Occipital lobe (tissue), 2 donors: ENCODE data around the gene RAET1G. TPM values are rescaled to one million over a fixed set of nuclear protein-coding genes. Genes with fewer than 3 reads are reported as not detected.
"Not testable (repeated sequence)": the region's sequence is repeated elsewhere in the genome, so short reads cannot be mapped to it uniquely, and the experiment has no call there.

Experiments
- DNase-seq: peaks from one replicate; lab custom pipeline; 2025; lab: John Stamatoyannopoulos, UW
- total RNA-seq: library from RNA; depleted of rRNA; stranded (reverse); fragments of >200 nt; gene quantifications from one replicate; pipeline ENCODE4 v1.2.3, GENCODE V29; 2014

Gene RAET1G
- total RNA-seq, 1 donor from 2014 or later, result not detected

DNA sequence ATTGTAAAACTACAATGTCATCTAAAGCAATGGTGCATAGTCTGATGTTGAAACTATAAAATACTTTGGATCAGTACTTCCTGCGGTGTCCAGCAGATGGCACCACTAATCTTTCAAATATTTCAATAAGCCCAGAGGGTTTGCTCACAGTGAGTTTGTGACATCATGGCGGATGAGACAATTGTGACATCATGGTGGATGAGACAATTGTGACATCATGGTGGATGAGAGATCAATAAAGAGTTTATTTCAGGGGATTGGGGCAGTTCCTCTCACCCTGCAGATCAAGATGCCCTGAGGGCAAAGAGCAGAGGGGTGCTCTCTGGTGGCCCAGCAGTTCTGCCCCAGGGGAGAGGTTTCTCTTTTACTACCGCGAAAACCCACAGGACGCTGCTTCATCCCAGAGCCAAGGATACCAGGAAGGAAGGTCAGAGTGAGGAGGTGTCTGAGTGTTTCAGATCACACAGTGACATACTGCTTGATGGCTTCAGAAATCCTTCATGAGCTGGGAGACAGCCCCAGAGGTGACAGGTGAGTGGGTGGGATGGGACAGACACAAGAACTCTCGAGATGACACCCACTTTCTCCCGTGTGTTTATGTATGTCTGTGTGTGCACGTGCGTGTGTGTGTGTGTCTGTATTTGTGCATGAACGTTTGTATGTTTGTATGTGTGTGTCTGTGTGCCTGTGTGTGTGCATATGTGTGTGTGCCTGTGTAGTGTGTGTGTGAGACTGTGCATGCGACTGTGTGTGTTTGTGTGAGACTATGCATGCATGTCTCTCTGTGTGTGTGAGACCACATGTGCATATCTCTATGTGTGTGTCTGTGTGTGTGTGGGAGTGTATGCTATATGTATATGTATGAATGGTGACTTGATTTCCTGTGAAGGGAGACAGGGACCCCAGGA, 11.6 kb upstream of the RAET1G start:
- peak; percentile 12 for DNase-seq

DNA sequence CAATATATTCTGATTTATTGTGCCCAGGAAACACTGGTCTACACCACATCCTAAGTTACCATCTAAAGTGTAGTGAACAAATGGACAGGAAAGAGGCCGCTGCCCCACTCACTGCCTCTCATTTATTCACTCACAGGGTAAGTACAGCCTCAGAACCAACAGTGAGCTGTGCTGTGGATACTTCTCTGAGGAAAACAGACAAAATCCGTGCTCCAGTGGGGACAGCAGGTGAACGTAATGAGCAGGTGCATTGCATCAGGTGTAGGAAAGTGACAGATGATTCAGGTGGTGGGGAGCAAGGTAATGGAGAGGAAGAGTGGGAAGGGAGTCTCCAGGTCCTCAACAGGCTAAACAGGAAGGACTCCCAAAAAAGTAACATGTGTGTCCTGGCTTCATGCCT, 10.5 kb upstream of the RAET1G start:
- DNase-seq, result no peak

DNA sequence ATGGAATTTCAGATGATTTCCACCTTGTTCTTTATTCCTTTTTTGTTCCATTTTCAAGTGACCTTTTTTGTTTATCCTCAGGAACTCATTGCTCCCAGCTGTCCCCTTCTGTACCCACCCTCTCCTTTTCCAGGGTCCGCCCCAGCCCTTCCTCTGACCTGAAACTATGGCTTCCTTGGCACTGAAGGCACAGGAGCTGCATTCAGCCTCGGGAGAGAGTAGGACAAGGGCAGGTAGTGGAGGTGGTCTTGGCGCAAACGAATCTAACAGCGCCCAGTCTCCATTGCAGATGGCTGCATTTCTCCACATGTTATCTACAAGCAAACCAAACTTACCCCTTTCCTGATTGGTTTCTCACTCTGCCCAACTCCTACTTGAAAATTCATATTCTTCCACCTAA, 10.1 kb upstream of the RAET1G start:
- no peak for DNase-seq

DNA sequence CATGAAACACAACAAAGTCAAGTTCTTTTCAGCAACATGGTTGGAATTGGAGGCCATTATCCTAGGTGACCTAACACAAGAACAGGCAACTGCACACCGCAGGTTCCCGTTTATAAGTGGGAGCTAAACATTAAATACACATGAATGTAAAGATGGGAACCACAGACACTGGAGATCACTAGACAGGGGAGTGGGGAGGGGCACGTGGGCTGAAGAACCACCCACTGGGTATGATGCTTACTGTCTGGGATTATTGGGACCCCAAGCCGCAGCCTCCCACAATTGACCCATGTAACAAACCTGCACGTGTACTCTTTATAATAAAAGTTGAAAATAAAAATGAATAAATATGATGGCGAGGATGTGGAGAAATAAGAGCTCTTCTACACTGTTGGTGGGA, 8.6 kb upstream of the RAET1G start:
- no peak for DNase-seq

DNA sequence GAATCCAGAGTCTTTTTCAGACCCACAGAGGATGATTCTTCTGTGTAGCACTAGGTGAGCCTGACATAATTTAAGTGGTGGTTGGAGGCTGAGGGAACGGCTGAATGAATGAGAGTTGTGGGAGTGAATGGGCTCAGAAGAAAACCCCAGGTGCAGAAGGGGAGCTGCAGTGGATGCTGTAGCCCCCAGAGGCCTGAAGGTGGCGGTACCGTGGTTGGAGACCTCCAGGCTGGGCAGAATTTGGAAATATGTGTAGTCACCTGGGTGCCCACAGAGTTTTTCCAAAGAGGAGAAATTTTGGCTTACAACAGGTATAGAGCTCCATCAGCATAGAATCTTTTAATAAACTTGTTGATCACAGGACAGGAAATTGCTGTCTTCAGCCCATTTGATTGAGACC, 6.5 kb upstream of the RAET1G start:
- DNase-seq, result no peak

DNA sequence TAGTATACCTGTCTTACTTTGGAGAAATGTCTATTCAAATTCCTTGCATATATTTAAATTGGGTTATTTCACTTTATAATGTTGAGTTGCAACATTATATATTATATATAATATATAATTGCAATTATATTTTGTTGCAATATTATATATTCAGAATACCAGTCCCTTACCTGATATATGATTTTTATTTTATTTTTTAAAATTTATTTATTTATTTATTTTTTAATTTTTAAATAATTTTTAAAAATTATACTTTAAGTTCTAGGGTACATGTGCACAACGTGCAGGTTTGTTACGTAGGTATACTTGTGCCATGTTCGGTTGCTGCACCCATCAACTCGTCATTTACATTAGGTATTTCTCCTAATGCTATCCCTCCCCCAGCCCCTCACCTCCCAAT, 4.1 kb upstream of the RAET1G start:
- DNase-seq, result not testable (repeated sequence)

DNA sequence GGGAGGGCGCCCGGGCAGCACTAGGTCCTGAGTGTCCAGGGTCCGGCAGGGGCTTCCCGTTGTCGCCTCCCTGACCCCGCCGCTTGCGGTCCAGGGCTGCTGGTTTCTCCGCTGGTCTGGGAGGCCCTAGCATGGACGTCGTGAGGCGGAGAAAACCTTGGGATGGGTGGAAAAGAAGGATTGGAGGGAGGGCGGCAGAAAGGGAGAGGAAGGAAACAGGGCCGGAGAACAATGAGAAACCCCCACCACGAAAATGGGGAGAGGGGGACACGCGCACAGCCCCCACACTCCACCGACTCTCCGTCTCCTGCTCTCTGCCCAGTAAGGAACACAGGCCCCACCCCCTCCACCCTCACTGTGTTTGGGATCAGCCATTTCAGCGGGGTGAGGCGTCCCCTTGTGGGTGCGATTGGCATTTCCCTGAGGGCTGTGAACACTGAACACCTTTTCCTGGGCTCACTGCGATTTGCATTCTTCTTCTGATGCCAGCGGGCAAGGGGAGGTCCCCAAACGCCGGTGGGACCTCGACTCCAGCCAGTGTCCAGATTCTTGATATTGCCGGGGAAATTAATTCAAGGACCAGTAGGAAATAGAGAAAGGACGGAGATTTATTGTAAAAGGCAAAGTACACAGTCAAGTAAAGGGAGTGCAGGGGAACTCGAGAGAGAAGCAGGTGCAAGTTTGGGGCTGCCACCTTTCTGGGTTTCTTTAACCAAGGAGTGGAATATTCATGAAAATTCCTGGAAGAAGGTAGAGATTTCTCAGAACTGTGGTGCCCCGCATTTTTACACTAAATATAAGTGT, 3.3 kb upstream of the RAET1G start:
- peak; percentile 52 for DNase-seq

DNA sequence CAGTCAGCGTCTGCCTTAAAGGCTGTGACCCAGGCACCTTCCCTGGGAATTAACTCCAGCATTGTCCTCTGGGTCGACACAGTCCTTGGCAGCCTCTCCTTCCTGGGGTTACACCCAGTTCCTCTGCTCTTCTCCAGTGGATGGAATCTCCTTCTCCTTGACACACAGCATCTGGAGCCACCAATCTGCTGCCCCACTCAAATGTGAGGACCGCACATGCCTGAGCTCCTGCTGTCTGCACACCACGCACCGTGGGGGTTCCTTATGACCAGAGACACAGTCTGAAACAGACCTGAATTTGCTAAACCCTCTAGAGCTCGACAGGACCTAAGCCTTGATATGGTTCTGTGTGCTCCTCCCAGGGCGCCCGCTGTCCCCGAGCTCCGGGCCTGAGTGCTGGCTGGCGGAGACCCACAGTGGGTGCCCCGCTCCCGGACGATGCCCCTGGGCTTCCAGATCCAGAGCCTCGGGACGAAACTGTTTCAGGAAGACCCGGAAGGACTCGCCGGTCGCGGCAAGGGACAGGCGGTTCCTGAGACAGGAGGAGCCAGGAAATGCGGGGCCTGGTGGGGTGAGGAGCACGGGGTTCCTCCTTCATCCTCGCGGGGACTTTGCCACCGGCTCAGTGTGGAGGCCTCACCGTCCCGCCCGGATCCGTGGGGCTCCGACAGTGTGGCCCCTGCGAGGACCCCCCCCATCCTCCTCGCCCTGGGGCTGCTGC, 2.5 kb upstream of the RAET1G start:
- no peak for DNase-seq

DNA sequence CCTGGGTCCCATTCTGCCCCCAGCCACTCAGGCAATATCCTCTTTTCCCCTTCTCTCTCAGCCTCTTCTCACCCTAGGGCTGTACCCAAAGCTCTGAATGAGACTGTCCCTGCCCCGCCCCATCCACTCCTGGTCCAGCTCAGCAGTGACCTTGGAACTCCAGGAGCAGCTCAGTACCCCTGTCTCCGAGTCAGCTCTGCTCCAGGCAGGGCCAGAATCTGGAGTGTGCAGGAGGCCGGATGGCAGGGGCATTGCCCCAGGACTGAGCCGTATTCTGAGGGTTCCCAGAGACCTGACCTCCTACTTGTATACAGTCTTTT, 2.0 kb upstream of the RAET1G start:
- DNase-seq, result no peak

DNA sequence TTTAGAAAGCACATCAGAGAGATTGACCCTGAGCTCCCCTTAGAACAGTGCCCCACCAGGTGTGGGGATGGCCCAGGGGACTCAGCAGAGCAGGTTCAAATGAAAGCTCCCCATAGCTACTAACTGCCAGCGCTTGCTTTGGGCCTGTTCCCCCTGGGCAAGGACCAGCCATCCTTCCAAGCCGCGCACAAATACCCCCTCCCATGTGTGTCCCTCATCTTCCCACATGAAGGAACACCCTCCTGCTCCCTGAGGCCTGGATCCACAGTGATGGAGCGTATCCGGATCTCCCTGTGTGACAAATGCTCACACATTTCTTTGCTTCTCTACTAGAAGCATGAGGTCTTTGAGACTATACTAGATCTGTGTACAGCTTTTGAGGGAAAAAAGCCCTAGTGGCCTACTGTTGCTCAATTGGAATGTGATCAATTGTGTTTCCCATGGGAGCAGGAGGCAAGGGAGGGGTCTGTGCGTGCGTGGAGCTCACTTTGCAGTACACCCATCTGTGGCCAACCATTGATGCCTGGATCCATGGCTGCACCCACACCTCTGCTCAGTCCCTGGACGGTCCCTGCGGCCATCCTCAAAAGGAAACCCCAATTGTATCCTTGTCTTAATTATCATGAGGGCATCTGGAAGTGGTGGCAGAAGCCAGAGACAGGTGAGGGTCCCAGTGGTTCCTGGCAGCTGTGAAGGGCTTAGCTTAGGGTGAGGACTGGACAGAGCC, 1.4 kb upstream of the RAET1G start:
- no peak for DNase-seq

DNA sequence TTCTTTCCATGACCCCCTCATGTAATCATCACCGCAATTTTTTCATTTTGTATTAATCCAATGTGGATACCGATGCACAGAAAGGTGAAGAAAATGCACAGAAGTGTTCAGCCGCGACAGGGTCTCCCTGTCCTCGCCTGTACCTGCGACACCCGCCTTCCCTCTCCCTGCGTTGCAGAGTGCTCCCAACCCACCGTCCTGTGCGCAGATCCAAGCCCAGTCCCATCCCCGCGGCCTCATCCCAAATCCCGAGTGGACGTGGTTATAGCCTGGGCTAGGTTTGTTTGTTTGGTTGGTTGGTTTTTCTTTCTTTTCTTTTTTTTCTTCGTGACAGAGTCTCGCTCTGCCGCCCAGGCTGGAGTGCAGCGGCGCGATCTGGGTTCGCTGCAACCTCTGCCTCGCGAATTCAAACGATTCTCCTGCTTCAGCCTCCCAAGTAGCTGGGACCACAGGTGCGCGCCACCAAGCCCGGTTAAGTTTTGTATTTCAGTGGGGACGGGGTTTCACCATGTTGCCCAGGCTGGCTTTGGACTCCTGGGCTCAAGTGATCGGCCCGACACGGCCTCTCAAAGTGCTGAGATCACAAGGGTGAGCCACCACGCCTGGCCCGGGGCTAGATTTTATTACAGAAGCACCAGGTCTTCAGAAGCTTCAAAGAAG, 536 bp upstream of the RAET1G start:
- DNase-seq, result no peak

DNA sequence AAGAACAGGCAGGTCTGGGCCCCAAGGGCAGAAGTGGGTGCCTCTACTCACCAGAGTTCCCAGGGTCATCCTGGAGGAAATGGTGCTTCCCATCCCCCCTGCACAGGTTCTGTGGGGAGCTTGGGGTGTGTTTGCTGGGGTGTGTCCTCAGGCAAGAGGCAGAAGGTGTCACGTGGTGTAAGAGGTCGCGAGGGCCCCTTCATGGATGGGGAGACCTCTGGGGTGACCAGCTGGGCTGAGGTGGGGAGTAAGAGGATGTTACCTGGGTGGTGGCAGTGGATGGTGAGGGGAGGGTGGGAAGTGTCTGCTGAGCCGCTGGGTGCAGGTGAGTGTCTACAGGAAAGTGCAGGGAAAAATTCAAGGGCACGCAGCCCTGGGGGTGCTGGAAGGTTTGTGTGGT, 830 bp downstream of the RAET1G start:
- not testable (repeated sequence) for DNase-seq

DNA sequence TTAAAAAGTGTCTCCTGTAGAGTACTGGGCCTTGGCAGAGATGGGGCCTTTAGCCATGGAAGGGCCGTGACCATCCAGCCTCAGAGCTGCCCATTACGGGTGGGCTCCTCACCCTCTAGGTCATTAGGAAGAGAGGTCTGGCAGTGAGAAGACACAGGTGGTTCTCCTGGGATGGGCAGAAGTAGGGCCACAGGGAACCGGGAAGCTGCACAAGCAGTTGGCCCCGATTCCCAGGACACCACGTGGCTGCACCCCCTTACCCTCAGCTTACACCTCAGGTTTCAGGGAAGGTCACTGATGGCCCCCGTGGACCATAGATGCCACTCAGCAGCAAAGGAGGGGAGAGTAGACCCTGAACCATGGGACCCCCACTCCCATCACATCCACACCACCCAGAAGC, 1.6 kb downstream of the RAET1G start:
- DNase-seq, result no peak

DNA sequence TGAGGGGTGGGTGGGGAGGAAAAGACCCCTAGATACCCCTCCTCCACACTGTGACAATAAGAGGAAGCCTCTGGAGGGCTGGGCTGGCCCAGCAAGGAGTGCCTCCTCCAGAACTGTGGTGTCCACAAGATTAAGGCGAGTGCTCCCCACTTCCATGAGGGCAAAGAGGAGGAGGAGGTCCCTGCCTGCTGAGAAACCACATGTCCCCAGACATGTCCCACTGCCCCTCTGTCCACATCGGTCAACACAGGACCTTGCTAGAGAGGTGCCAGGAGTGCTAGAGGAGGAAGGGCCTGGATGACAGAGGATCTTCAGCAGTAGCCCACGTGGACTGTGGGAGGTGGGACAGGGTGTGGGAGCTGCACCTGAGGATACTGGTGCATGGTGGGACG, 3.1 kb downstream of the RAET1G start:
- DNase-seq, result no peak

DNA sequence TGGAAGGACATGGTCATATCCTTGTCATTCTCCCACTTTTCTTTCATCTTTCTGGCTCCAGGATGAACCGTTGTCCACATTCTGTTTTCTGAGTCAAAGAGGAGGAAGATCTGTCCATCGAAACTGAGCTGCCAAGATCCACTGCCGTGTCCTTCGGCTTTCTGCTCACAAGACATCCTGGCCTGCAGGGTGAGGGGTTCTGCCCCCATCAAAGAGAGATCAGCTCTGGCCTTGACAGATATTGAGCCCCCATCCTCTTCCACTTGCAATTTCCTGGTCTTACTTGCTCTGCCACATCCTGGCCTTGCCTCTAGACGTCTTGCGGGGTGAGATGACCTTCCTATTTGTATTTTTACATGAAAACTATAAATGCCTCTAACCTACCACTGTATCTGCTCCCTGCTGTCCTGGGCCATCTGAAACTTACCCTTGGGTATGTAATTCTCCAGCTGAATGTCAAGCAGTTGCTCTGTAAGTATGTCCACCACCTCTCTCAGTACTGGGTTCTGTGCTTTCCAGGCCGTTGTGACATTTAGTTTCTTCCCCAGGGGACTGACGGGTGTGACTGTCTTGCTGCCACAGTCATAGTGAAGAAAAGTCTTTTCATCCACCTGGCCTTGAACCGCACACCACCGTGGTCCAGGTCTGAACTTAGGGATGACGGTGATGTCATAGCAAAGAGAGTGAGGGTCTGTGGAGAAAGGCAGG, 3.6 kb downstream of the RAET1G start:
- DNase-seq, result not testable (repeated sequence)

DNA sequence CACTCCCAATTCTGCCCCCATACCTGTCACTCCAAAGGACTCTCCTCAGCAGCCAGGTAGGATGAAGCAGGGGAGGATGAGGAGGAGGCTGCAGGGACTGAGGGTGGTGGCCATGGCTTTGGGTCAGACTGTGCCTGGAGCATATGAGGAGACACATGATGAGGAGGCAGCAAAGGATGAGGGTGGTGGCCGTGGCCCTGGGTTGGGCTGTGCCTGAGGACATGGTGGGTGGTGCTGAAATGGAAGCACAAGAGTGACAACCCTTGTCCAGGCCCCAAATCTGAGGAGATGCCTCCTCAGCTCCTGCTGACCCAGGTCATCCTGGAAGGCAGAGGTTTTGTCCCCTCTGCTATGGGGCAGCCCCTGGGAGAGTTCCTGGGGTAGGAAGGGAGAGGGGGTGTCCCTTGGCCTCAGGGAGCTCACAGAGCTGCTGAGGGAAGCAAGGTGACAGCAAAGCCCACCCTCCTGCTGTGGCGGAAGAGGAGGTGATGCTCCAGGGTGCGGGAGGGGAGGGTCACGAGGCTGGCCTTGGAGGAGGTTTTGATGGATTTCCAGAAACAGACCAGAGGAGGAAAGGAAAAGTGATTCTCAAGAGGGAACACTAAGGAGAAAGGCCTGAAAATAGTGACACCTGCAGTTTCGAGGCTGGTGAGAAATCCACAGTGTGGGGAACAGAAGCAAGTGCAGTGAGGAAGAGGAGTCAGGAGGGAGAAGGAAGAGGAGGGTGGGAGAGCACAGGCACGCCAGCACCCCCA, 4.6 kb downstream of the RAET1G start:
- no peak for DNase-seq

DNA sequence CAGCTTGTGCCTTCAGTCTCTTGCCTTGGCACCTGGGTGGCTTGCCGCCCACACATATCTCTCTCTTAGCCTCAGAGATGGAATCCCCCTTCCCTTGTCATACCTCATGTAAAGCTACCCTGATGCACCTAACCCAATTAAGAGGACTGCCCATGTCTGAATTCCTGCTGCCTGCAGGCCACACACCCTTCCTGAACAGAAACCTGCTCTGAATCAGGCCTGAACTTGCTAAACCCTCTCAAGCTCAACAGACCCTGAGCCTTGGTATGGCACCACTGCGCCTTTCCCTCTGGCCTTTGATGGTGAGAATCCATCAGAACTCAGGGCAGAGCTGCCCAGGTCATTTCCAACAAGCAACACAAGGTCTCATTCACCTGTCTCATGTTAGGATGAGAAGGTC, 5.2 kb downstream of the RAET1G start:
- no peak for DNase-seq

DNA sequence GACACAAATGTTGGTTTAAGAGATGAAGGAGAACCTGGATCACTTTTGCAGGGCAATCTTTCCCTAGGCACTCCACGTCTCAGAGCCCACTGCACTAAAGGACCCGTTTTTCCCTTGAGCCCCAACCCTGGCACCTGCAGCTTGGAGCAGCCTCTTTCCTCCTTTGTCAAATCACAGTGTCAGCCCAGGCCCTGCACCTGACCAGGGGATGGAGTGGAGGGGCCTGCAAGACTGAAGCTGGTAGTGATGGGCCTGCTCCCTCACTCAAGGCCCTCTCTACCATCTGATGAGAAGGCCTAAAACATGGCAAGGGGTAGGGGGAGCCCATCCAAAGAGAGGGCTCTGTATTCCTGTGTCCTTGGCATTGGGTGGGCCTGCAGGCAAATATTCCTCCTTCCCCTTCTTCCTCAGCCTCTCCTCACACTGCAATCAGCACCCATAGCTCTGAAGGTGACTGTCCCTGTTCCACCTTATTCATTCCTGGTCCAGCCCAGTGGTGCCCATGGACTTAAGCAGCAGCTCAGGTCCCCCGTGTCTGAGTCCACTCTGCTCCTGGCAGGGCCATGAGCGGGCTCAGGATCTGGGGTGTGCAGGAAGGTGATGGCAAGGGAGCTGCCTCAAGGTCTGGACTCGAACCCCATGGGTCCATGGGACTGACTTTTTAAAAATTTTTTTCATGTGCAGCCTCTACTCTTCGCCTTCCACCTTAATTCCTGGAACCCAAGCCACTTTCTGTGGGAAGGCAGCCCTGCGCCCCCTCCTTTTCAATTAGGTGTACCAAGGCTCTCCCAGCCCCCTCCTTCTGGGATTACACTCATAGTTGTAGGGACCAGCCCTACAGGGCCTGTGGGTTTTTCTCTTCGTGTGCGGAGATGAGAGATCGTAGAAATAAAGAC, 6.7 kb downstream of the RAET1G start:
- no peak for DNase-seq
